Psoas muscle (tissue), 8 donors: Measurements from ENCODE around the gene ADAMTS8. TPM values are rescaled to one million over a fixed set of nuclear protein-coding genes. Genes with fewer than 3 reads are reported as not detected.

ENCODE experiments used
- ATAC-seq, 4 donors: fragments of 200-7000 bp; cut with Tn5 transposase; one replicate each; pipeline ENCODE4 v1.9.1; 2020; ENCODE audit warnings: moderate library complexity in 3 of 4, mild to moderate bottlenecking in 2 of 4
- DNase-seq, 2 donors: peaks; one replicate each; pipeline ENCODE4 v3.0.0-alpha.2; 2020
- H3K27ac ChIP-seq: fragments of 200-600 bp; one replicate; pipeline ENCODE4 v1.8.0; 2022
- H3K27me3 ChIP-seq, 3 donors: fragments of 200-600 bp in 1 of 3; one replicate each; pipeline versions ENCODE4 v1.6.1 to v1.8.0; 2013 to 2022; ENCODE audit warnings: low read length in 2 of 3, mild to moderate bottlenecking in 2 of 3, moderate library complexity in 1 of 3; ENCODE audit not compliant: insufficient read depth in 3 of 3
- H3K36me3 ChIP-seq, 2 donors: fragments of 200-600 bp in 1 of 2; one replicate each; pipeline versions ENCODE4 v1.6.1 to v1.8.0; 2013 to 2022; ENCODE audit warnings: low read depth in 1 of 2, mild to moderate bottlenecking in 1 of 2, moderate library complexity in 1 of 2; ENCODE audit not compliant: insufficient read depth in 1 of 2
- H3K4me1 ChIP-seq: fragments of 200-600 bp; one replicate; pipeline ENCODE4 v1.8.0; 2022
- H3K4me3 ChIP-seq: fragments of 200-600 bp; one replicate; pipeline ENCODE4 v1.8.0; 2022; ENCODE audit warnings: mild to moderate bottlenecking
- H3K9me3 ChIP-seq: fragments of 200-600 bp; one replicate; pipeline ENCODE4 v1.8.0; 2022
- CTCF ChIP-seq: fragments of 200-600 bp; IDR thresholded peaks from one replicate; pipeline ENCODE4 v1.8.0; 2022; ENCODE audit warnings: antibody characterized with exemption
- intact Hi-C, 2 donors: fragments of 100-400 bp; cut with DNase I; formaldehyde crosslinking; loops; one replicate each; pipeline versions ENCODE4 v1.11.0 to v1.14.2; 2022
- polyA plus RNA-seq, 3 donors: library from polyadenylated mRNA; stranded (reverse); fragments of 200-250 nt; gene quantifications; one replicate each; pipeline ENCODE4 v1.2.3, GENCODE V29; 2013
- total RNA-seq, 4 donors: library from RNA; stranded (reverse); fragmentation: NEBNext Ultra II Directional in 2 of 4; extraction: Animal tissue kit (Norgen Biotek cat#: 25700) in 2 of 4; gene quantifications; one replicate each; pipeline versions ENCODE4 v1.2.1 to v1.2.4, GENCODE V29; 2021 to 2023
- donor health status: healthy with polysubstance abuse.
- donor health status: DM: no; HTN: no; CAD: no; lungs with moderate emphysema.
- donor health status: Bipolar disorder and iron deficiency.
- donor health status: healthy.
- donor health status: DM: yes; HTN: yes; CAD: no.
- donor health status: DM: no; HTN: no; CAD: no.
- donor health status: DM: no; HTN: no; CAD: no.
- donor health status: DM: yes; HTN: yes; CAD: no.

Gene ADAMTS8
- total and polyA plus RNA-seq, 7 donors: 0.12 to 1.2 (median 0.32) TPM; not detected in 1

GRCh38 chr11:130358398-130358797 lies 70.0 kb downstream of the ADAMTS8 start:
- Histone ChIP-seq H3K36me3 (no peaks in the 10 kb centered on the region), H3K9me3 (peaks cover 29% of the 10 kb centered on the region), H3K4me1 (no peaks in the 10 kb centered on the region), H3K27me3 (no peaks in the 10 kb centered on the region), H3K27ac (no peak overlapping the region), H3K4me3 (no peak overlapping the region)
- intact Hi-C loops: no loop called here
- no peak for TF ChIP-seq CTCF
- DNase-seq (no peak), ATAC-seq (no peak)

Other genes starting within 250 kb of the ADAMTS8 start
- 10 to 100 TPM; 58.6 to 77.2 (median 71.7) TPM for gene ZBTB44, start 113.7 kb downstream of the ADAMTS8 start, total RNA-seq
- gene ZBTB44, start 113.7 kb downstream of the ADAMTS8 start, polyA plus RNA-seq: 10 to 100 TPM in 2 of 3 donors, 1 to 10 TPM in 1; 8.6 to 47.5 (median 20.6) TPM
- 1 to 10 TPM; 1.5 to 2.2 (median 1.8) TPM for gene ADAMTS15, start 20.0 kb upstream of the ADAMTS8 start, total RNA-seq
- gene ADAMTS15, start 20.0 kb upstream of the ADAMTS8 start, polyA plus RNA-seq: 1 to 10 TPM in 1 of 3 donors, under 1 TPM in 2; 0.66 to 3.1 (median 0.79) TPM